ENCODE results near the gene BBX.

BBX gene

DNA sequence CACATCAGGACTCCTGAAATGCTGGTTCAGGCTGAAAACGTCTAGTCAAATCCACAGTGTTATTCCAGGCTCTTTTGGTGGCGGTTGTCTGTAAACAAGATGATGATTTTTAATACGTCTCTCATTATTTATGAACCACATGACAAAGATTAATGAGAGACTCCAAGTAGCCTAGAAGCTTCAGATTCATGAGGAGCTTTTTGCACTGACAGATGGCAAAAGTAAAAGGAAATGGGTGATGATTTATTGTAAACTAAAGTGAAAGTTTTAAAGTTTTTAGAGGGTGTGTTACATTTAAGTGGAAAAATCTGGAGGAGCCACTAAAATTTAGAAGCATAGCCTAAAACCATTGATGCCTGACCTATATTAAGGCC, 77.0 kb downstream of the BBX start:
- DNase-seq (ENCODE audit: low spot score) = no peak

DNA sequence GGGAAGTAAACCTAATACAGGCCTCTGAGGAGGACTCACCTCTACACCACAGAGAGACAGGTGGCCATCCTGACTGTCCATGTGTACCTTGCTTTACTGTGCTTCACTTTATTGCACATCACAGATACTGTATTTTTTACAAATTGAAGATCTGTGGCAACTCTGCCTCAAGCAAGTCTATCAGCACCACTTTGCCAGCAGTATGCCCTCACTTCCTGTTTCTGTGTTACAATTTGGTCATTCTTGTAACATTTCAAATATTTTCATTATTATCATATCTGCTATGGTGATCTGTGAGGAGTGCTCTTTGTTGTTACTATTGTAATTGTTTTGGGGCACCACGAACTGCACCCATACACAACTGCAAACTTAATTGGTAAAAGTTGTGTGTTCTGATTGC, 78.0 kb downstream of the BBX start:
- no peak for DNase-seq (ENCODE audit: low spot score)

DNA sequence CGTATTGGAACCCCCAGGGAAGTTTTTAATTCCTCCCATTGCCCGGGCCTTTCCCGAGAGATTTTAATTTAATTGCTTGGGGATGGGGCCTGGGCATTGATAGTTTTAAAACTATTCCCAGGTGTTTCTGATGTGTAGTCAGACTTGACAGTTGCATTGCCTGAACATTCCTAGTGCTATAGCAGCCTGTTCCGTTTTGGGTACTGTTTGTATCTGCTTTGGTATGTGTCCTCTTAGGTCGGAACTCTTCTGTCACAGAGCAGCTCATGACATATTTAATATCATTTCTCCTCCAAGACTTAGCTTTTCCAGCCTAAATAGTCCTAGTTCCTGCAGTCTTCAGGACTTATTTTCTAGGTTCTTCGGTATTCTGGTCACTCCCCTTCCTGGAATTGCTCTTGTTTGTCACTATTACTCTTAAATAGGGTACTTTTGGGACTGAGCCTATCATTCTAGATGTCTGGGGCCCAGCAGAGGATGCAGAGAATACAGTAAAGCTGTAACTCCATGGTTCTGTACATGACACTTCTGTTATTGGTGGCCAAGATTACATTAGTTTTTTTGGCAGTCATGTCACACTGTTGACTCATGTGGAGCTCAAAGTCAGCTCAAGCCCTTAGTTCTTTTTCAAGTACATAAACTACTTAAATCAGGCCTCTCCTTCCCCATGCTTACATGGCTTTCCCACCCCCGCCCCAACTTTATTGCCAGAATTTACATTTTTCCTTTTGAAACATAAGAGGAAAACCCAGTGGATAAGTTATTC, 81.5 kb downstream of the BBX start:
- DNase-seq (ENCODE audit: low spot score) = no peak

DNA sequence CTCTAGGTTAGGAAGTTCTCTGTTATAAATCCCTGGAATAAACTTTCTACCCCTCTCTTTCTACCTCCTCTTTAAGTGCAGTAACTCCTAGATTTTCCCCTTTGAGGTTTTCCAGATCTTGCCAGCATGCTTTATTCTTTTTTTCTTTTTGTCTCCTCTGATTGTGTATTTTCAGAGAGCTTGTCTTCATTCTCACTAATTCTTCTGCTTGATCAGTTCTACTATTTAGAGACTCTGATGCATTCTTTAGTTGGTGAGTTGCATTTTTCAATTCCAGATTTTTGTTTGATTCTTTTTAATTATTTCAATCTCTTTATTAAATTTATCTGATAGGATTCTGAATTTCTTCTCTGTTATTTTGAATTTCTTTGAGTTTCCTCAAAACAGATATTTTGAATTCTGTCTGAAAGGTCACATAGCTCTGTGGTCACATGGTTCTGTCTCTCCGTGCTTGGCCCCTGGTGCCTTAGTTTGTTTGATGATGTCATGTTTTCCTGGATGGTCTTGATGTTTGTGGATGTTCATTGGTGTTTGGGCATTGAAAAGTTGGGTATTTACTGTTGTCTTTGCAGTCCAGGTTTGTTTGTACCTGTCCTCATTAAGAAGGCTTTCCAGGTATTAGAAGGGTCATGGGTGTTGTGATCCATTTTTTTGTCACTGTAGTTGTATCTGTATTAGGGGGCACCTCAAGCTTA, 89.2 kb downstream of the BBX start:
- DNase-seq (ENCODE audit: low spot score) = no peak

DNA sequence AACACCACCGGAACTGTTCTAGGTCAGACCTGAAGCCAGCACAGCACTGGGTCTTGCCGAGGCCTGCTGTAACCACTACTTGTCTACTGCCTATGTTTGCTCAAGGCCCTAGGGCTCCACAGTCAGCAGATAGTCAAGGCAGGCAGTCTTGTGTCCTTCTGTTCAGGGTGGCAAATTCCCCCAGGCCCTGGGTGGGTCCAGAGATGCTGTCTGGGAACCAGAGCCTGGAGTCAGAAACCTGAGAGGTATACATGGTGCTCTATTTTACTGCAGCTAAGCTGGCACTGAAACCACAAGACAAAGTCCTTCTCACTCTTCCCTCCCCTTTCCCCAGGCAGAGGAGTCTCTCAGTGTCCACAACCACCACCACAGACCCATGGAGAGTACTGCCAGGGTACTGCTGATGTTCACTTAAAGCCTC, 89.9 kb downstream of the BBX start:
- no peak for DNase-seq (ENCODE audit: low spot score)

DNA sequence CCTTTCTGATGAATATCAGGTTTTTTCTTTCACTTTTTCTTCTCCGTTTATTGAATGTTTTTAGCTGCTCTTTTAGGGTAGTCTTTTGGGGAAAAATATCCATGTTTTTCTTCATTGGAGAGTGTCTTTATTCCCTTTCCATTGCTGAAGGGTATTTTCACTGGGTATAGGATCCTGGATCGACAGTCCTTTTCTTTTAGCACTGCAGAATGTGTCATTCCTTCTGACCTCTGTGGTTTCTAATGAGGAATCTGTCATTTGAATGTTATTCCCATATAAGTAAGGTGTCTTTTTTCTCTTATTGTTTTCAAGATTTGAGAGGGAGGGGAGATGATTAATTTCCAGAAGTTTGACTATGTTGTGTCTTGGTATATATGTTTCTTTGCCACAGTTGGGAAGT, 96.8 kb downstream of the BBX start:
- no peak for DNase-seq (ENCODE audit: low spot score)

DNA sequence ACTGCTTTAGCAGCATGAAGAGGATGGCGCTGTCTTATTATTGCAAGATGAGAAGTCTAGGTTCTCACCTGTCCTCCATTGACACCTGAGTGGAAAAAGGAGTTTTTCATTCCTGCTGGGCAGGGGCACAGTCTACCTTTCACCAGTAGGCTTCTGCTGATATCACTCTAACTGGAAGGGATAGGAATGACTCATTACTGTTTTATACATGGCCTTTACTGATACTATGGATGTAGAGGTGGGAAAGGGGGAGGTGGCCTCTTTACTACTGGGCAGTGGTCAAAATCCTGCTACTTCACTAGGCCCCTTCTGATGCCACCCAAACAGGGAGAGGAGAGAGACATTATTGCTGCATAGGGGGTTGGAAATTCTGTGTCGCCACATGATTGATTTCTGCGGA, 97.8 kb downstream of the BBX start:
- DNase-seq (ENCODE audit: low spot score) = no peak

DNA sequence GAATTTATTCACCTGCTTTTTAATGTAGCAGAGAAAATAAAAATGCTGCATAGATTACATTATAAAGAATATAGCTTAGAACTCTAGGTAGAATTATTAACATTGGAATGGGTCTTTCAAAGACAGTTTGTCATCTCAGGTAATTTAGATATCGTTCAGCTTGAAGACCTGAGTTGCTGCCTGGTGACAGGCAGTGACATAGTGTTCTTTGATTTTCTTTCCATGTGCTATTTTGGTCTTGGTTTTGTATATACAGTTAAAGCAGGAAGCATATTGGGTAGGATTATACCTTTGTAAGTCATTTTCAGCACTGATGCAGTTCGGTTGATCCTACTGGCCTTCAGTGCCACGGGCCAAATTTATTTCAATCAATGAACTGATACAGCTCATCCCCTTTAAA, 98.7 kb downstream of the BBX start:
- no peak for DNase-seq (ENCODE audit: low spot score)

DNA sequence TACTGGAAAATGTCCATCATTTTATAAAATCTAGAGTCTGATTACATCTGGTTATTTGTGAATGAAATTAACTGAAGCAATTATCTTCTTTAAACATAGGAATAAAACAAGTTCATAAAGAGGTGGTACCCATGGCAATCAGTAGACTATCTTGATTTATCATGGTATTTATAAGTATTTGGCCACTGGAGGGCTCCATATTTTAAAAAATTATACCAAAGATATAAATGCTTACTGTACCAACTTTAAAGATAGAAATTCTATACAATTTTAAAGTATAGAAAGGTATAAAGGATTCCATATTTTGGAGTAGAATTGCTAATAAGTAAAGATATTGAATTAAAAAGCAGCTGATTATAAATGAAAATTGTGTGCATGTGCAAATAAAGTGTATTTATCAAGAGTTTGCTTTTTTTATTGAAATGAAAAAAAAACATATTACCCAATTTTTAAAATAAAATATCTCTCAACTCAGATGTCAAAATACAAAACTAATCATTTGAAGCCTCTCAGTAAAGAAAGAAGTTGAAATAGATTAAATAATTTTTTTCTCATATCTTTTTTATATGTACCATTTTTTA, 105.3 kb downstream of the BBX start:
- no peak for DNase-seq (ENCODE audit: low spot score)

DNA sequence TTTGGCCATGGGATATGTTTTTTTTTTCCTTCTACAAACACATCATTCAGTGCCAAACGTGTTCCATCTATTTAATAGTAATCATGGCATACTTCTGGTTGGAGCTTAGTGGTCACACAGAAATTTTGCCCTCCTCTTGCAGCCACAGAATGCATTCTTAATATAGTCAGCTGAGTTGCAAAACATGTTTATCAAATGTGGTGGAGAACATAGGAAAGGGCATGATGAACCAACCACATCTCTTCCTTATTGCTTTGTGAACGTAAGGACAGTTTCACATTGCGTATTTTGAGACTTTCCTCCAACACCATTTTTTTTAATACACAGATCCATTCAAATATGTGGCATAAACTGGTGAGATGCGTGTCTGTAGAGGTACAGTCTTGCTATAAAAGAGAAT, 106.8 kb downstream of the BBX start:
- no peak for DNase-seq (ENCODE audit: low spot score)

DNA sequence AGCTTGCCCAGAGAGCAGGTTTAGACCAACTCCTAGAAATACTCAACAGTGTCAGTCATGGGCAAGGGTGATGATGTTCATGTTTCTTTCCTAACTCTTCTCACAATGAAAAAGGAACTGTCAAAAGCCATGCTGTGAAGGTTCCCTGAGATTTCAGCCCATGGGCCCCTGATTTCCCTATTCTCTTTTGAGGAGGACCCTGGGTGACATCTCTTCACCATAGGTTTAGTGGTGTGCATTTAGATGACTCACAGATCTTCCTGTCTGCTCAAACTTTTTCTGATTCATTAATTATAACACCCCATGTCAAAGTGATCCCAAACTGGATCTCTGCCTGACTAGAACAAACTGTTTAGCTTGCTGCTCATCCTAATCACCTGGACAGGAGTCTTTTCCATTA, 108.0 kb downstream of the BBX start:
- no peak for DNase-seq (ENCODE audit: low spot score)

DNA sequence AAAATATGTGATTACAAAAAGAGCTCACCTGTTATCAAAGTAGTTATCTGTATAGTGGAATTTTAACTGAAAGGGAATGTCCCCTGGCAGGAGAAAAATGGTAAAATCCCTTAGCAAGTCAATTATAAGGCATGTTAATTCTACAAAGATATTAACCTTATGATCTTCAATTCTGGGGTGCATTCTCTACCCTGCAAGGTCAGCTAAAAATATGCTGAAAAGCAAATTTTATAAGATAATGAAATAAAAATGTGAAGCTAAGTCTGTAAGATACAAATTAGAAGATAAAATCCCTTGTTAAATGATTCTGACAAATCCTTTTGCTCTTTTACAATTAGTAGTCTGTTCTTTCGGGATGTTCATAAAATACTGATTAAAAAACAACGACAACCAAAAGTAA, 109.8 kb downstream of the BBX start:
- DNase-seq (ENCODE audit: low spot score) = no peak

DNA sequence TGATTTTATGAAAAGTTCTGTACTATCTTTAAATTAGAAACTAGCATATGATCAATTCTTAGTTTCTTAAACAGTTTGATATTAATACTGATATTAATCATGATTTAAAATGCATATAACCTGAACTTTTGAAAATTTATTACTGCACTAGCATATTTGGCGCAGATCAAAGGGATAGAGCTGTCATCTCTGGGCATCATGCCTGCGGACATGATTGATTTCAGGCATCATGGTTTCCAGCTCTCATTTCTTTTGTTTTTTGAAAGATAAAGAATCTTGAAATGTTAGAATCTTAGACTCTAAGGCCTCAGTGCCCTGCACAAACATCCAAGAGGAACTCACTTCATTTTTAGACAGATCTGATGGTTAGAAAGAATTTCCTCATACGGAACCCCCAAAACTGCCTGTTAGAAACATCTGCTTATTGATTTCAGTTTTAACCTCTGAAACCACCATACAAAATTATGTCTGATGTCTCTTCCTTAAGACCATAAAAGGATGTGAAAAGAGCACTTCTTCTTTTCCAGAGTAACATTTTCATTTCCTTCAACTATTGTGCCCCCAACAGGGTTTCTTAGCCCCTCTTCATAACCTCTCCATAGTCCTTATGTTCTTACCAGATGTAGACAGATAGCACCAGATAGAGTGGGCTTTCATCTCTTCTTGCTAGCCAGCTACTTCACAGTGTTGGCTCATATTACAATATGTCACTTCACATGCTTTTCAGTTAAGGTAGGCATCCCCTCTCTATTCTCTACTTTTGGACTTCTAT, 110.8 kb downstream of the BBX start:
- DNase-seq (ENCODE audit: low spot score) = no peak

DNA sequence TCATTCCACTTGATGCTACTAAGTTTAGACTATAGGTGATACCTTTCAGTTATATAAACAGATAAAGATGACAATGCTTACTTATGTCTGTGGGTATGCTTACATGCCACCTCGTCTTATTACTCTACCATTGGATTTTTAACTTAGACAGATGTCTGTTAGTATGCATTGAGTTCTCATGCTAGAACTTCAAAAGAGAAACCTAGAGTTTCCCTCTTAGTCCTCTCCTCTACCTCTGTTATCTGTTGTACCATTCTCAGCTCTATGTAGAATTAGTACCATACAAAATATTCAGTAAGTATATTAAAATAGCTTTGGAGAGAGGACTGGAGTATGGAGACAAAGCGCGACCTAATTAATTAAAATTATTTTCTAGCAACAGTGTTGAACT, 111.3 kb downstream of the BBX start:
- DNase-seq (ENCODE audit: low spot score) = no peak

DNA sequence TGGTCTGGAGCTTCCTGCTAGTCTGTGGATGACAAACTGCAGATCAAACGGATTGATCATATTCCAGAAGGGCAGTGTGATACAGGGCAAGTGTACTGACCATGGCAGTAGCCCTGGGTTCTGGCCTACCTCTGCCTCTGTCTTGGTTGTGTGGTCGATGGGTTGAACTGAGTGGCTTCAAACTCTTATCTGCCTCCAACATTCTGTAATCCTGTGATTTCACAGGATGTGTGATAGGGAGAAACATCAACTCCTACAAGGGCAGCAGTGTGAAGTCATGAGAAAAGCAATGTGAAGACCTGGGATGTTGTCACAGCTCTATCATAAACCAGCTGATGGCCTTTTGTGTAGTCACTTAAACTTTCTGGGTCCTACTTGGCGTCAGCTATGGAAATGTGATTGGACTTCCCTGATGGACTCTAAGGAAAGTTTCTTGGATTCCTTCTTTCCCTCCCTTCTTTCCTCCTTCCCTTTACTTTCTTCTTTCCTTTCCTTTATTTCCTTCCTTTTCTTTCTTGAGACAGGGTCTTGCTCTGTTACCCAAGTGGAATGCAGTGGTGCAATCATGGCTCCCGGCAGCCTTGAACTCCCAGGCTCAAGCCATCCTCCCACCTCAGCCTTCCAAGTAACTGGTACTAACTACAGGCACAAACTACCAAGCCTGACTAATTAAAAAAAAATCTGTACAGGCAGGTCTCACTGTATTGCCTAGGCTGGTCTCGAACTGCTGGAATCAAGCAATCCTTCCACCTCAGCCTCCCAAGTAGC, 114.8 kb downstream of the BBX start:
- DNase-seq (ENCODE audit: low spot score) = no peak

DNA sequence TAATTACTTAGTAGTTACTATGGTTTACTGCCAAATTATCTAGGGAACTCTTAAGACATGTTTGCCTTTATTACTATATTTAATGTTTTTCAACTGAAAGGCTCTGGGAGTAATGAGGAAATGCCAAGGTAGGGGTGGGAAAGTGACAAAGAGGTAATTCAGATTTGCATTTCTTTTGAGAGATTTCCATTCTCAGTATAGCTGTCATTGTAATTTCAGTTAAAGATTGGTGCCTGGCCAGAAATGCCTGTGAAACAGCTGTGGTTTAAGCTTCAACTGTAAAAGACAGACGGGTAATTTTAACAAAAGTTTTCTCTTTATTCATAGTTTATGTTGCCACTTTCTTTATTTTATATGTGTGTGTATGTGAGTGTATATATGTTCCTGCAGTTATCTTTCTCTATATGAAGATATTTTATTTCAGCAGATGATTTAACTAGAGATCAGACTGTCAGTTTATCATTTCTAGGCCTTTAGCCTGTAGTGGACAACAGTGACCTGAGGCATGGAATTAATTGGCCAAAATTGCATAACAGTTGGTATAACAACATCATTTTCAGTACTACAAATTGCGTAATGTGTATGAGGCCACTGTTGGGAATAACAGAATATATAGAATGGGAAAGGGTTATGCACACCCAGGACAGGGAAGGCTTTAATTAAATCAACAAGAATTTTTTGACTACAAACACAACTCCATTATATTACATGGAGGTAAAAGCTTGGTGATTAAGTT, 119.0 kb downstream of the BBX start:
- no peak for DNase-seq (ENCODE audit: low spot score)

DNA sequence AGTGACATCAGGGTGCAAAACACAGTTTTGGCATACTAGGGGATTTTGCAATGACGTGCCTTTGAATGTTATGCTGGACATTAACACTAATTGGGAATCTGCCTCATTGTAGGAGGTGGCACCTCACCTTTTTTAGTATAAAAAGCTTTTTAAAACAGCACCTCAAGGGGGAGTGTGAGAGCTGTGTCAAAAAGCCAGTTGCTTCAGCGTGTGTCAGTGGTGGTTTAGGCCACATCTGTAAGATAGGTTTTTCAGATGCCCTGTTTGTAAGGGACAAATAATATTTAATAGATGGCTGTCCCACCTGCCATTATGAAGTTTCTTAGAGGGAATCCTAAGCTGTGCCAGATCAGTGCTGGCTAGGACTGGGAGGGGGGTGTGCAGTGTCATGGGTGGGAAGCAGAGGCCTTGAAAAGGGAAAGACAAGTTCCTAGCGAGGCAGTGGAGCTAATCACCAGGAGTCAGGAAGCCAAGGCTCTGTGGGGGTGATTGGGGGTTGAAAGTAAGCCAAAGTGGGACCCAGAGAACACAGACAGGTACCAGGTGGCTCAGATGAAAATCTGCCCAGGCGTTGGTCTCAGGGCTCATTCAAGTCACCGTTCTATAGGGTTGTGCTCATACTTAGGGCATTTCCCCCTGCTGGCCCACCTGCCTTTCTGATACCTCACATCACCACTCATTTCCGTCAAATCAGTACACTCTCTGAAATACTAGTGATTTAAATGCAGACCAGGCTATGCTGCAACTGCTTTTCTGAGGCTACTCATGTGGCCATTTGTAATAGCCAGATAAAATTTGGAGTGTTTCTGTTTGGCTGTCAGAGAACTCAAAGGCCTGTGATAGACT, 120.5 kb downstream of the BBX start:
- no peak for DNase-seq (ENCODE audit: low spot score)

DNA sequence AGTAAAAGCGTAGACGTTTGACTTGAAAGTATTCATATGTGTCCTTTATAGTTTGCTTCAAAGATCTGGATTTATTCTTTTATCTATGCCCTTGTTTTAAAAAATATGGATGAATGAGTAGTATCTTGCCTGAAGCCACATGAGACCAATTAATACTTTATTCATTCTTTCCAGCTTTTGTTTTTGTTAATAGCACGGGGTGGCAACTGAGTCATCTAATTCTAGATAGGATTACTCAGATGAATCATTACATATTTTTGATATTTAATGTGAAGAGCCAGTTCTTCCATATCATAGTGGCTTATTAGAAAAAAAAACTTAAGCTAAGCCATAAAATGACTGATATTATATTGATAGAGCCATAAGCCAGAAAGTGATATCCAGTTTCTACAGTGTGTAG, 121.9 kb downstream of the BBX start:
- DNase-seq (ENCODE audit: low spot score) = no peak

DNA sequence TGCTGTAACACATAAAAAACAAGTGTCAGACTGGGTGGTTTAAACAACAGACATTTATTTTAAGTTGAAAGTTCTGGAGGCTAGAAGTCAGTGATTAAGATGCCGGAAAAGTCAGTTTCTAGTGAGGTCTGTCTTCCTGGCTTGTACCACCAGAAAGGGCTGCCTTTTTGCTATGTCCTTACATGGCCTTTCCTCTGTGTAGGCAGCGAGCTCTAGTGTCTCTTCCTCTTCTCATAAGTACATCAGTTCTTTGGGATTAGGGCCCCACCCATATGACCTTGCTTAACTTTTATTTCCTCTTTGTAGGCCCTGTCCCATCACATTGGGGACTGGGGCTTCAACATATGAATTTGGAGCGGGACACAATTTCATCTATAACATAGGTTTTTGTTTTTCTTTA, 128.0 kb downstream of the BBX start:
- DNase-seq (ENCODE audit: low spot score) = no peak

DNA sequence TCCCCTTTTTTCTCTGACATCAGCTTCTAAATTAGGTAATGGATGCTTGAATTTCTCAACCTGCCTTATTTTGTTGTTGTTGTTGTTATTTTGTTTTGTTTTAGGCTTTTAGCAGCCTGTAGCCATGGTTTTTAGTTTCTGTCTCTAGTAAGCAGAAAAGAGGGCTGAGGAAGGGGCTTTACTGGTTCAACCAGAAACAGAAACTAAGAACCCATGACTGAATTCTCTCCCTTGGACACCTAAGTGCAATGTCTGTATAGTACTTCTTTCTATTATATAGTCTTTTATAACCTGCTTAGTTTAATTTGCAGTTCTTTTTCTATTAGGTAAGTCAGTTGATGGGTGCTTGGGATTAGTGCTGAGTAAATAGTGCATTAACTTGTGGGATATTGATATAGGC, 129.0 kb downstream of the BBX start:
- no peak for DNase-seq (ENCODE audit: low spot score)
